ENCODE results near the gene ARHGEF39.
A peak's percentile ranks its signal among the peaks of the same experiment; 100 is the strongest.

ARHGEF39 gene

DNA sequence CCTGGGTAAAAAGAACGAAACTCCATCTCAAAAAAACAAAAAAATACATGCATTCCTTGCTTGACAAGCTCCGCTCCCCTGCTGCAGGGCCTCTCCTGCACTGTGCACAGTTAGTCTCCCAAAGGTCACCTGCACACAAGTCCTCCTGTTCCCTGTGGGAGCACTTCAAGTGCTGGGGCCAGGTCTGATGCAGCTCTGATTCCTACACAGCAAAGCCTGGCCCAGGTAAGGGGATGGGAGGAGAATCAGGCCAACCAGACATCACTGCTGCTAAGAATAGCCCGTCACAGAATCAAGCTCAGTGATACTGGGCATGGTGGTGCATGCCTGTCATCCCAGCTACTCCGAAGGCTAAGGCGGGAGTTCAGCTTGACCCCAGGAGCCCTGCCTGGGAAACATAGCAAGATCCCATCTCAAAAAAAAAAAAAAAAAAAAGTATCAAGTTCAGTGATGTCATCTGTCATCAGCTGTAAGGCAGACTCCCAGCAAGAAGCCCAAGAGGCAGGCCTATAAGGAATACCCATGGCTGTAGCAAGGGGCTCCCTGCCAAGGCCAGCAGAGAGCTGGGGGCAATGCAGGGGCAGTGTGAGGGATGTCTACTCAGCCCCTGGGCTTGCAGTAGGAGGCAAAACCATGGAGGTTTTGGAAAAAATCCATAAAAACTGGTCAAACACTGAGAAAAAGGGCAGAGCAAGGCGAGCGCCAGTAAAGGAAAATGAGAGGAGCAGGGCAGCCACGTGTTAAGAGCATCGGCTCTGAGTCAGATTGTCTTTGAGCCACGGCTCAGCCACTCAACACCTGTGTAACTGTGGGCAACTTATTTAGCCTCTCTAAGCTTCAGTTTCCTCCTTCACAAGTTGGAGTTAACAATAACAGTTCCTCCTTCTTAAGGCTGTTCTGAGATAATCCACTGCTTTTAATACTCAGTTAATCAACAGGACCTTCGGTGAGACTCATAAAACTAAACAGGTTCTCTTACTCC, 21.5 kb upstream of the ARHGEF39 start:
- no peak overlapping the region for H3K18ac ChIP-seq (ENCODE audit: low read depth in 1 of 2, low read length in 2 of 2)
- no peak overlapping the region for H2AK5ac ChIP-seq (ENCODE audit: low read length, severe bottlenecking)
- H3K27me3 ChIP-seq (ENCODE audit: control insufficient read depth in 1 of 2, insufficient read depth in 1 of 2, low read length in 2 of 2): no peaks in the 10 kb centered on the region
- 78% methylated on average over 10 of the region's 11 CpGs for WGBS
- H4K91ac ChIP-seq (ENCODE audit: low read length): no peak overlapping the region
- H3K79me1 ChIP-seq (replicated peaks; ENCODE audit: low read length, poor library complexity, severe bottlenecking): peaks cover 5% of the 10 kb centered on the region
- H3K4me3 ChIP-seq (ENCODE audit: insufficient read depth in 1 of 2, low read depth in 1 of 2, low read length in 2 of 2): peak overlapping the region in 1 of 2 experiments; percentile 87
- no peak overlapping the region for H2AFZ ChIP-seq (ENCODE audit: low read depth, low read length)
- H3K36me3 ChIP-seq (ENCODE audit: control insufficient read depth in 1 of 2, insufficient read depth in 2 of 2, low read depth in 1 of 2, low read length in 2 of 2): peaks cover 64 to 68% of the 10 kb centered on the region in 2 experiments
- H3K9me3 ChIP-seq (ENCODE audit: control insufficient read depth, low read length): no peaks in the 10 kb centered on the region
- H3K14ac ChIP-seq (ENCODE audit: low read length in 2 of 2): no peak overlapping the region
- no peak overlapping the region for H3K27ac ChIP-seq (ENCODE audit: low read length, poor library complexity, severe bottlenecking)
- H3K23ac ChIP-seq (ENCODE audit: low read length in 2 of 2): no peak overlapping the region
- H2BK15ac ChIP-seq (ENCODE audit: low read depth, poor library complexity, severe bottlenecking): no peak overlapping the region
- DNase-seq: peak; percentile 40
- peaks cover 49% of the 10 kb centered on the region for H3K4me1 ChIP-seq (ENCODE audit: control insufficient read depth, insufficient read depth, low read depth, low read length)
- H4K8ac ChIP-seq (ENCODE audit: low read length): no peak overlapping the region
- no peak overlapping the region for H2BK5ac ChIP-seq (ENCODE audit: low read depth, low read length, poor library complexity, severe bottlenecking)
- peak overlapping the region; percentile 82 for H3K4me2 ChIP-seq (ENCODE audit: low read length, poor library complexity, severe bottlenecking)
- no peak overlapping the region for H2BK120ac ChIP-seq (ENCODE audit: low read depth, low read length)
- no peak overlapping the region for H3K4ac ChIP-seq (ENCODE audit: low read depth in 1 of 2, low read length in 2 of 2)
- H3K9ac ChIP-seq (ENCODE audit: low read length): peak overlapping the region; percentile 92
- H2BK12ac ChIP-seq (ENCODE audit: low read length in 2 of 2): peak overlapping the region in 1 of 2 experiments; percentile 4

DNA sequence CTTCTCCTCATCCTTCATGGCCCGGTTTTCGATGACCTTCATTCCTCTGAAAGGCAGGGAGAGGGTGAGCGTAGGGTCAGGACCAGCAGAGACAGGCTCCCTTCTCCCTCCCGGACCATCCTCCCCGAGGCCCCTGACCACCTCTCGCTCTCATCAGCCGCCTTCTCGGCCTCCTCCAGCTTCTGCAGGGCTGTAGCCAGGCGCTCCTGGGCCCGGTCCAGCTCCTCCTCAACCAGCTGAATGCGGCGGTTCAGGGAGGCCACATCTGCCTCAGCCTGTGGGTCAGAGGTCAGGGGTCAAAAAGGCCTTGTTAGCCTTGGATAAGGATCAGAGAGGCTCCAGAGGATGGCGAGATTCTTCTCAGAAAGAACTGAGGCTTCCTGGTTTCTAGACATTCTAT, 20.5 kb upstream of the ARHGEF39 start:
- Histone ChIP-seq H3K4ac (ENCODE audit: low read depth in 1 of 2, low read length in 2 of 2) (no peak overlapping the region), H3K18ac (ENCODE audit: low read depth in 1 of 2, low read length in 2 of 2) (no peak overlapping the region), H3K9ac (ENCODE audit: low read length) (no peak overlapping the region), H2AFZ (ENCODE audit: low read depth, low read length) (no peak overlapping the region), H2AK5ac (ENCODE audit: low read length, severe bottlenecking) (no peak overlapping the region), H3K4me1 (ENCODE audit: control insufficient read depth, insufficient read depth, low read depth, low read length) (peaks cover 46% of the 10 kb centered on the region), H3K9me3 (ENCODE audit: control insufficient read depth, low read length) (no peaks in the 10 kb centered on the region), H2BK12ac (ENCODE audit: low read length in 2 of 2) (no peak overlapping the region), H2BK15ac (ENCODE audit: low read depth, poor library complexity, severe bottlenecking) (no peak overlapping the region), H3K27me3 (ENCODE audit: control insufficient read depth in 1 of 2, insufficient read depth in 1 of 2, low read length in 2 of 2) (no peaks in the 10 kb centered on the region), H3K4me3 (ENCODE audit: insufficient read depth in 1 of 2, low read depth in 1 of 2, low read length in 2 of 2) (no peak overlapping the region), H3K27ac (ENCODE audit: low read length, poor library complexity, severe bottlenecking) (no peak overlapping the region), H4K91ac (ENCODE audit: low read length) (no peak overlapping the region), H3K14ac (ENCODE audit: low read length in 2 of 2) (no peak overlapping the region), H2BK120ac (ENCODE audit: low read depth, low read length) (no peak overlapping the region), H3K79me1 (replicated peaks; ENCODE audit: low read length, poor library complexity, severe bottlenecking) (peaks cover 5% of the 10 kb centered on the region), H2BK5ac (ENCODE audit: low read depth, low read length, poor library complexity, severe bottlenecking) (no peak overlapping the region), H3K36me3 (ENCODE audit: control insufficient read depth in 1 of 2, insufficient read depth in 2 of 2, low read depth in 1 of 2, low read length in 2 of 2) (peaks cover 70 to 72% of the 10 kb centered on the region in 2 experiments), H3K23ac (ENCODE audit: low read length in 2 of 2) (no peak overlapping the region), H3K4me2 (ENCODE audit: low read length, poor library complexity, severe bottlenecking) (no peak overlapping the region), H4K8ac (ENCODE audit: low read length) (no peak overlapping the region)
- 91% methylated on average over 12 of the region's 13 CpGs for WGBS
- no peak for DNase-seq

DNA sequence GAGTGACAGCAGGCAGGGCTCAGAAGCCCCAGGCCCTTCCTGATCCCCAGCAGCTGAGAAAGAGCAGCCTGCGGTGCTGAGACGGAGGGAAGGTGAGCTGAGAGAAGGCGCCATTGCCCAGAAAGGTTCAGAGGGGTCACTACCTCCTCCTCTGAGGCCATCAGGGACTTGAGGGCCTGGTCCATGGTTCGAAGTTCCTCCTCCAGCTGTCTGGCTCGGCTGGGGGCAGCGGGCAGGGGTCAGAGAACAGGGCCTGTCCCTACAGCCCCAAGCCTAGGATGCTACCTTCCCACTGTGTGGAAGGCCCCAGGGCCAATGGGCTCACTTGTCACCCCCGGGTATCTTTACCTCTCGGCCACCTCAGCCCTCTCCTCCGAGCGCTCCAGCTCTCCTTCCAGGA, 19.9 kb upstream of the ARHGEF39 start:
- Histone ChIP-seq H3K27ac (ENCODE audit: low read length, poor library complexity, severe bottlenecking) (no peak overlapping the region), H3K14ac (ENCODE audit: low read length in 2 of 2) (no peak overlapping the region), H2BK5ac (ENCODE audit: low read depth, low read length, poor library complexity, severe bottlenecking) (no peak overlapping the region), H2AK5ac (ENCODE audit: low read length, severe bottlenecking) (no peak overlapping the region), H2BK15ac (ENCODE audit: low read depth, poor library complexity, severe bottlenecking) (no peak overlapping the region), H4K8ac (ENCODE audit: low read length) (no peak overlapping the region), H3K27me3 (ENCODE audit: control insufficient read depth in 1 of 2, insufficient read depth in 1 of 2, low read length in 2 of 2) (no peaks in the 10 kb centered on the region), H3K4me1 (ENCODE audit: control insufficient read depth, insufficient read depth, low read depth, low read length) (peaks cover 46% of the 10 kb centered on the region), H3K4me3 (ENCODE audit: insufficient read depth in 1 of 2, low read depth in 1 of 2, low read length in 2 of 2) (no peak overlapping the region), H3K23ac (ENCODE audit: low read length in 2 of 2) (no peak overlapping the region), H2BK12ac (ENCODE audit: low read length in 2 of 2) (no peak overlapping the region), H3K79me1 (replicated peaks; ENCODE audit: low read length, poor library complexity, severe bottlenecking) (peaks cover 5% of the 10 kb centered on the region), H3K9ac (ENCODE audit: low read length) (no peak overlapping the region), H2BK120ac (ENCODE audit: low read depth, low read length) (no peak overlapping the region), H4K91ac (ENCODE audit: low read length) (no peak overlapping the region), H3K4ac (ENCODE audit: low read depth in 1 of 2, low read length in 2 of 2) (no peak overlapping the region), H3K4me2 (ENCODE audit: low read length, poor library complexity, severe bottlenecking) (no peak overlapping the region), H2AFZ (ENCODE audit: low read depth, low read length) (no peak overlapping the region), H3K18ac (ENCODE audit: low read depth in 1 of 2, low read length in 2 of 2) (no peak overlapping the region), H3K9me3 (ENCODE audit: control insufficient read depth, low read length) (no peaks in the 10 kb centered on the region), H3K36me3 (ENCODE audit: control insufficient read depth in 1 of 2, insufficient read depth in 2 of 2, low read depth in 1 of 2, low read length in 2 of 2) (peaks cover 71 to 72% of the 10 kb centered on the region in 2 experiments)
- 96% methylated on average over 10 of the region's 10 CpGs for WGBS
- no peak for DNase-seq

DNA sequence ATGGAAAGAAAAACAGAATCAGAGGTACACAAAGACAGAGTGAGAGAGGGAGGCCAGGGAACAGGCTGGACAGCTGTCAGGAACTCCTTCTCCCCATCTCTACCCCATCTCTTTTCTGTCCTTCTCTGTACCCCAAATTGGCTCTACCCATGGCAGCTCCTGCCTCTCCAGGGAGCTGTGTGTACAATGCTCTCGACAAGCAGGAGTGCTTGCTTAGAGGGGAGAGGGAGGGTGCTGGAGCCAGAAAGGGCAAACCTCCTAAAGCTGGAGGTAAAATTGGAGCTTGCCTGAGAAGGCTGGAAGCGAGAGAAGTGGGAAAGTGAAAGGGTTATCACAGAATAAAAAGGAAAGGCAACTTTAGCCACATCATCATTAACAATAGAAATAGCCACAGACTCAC, 18.3 kb upstream of the ARHGEF39 start:
- 90% methylated on average over 1 of the region's 2 CpGs for WGBS
- H2BK120ac ChIP-seq (ENCODE audit: low read depth, low read length): no peak overlapping the region
- H3K4me1 ChIP-seq (ENCODE audit: control insufficient read depth, insufficient read depth, low read depth, low read length): peaks cover 43% of the 10 kb centered on the region
- H3K79me1 ChIP-seq (replicated peaks; ENCODE audit: low read length, poor library complexity, severe bottlenecking): peaks cover 5% of the 10 kb centered on the region
- H3K9me3 ChIP-seq (ENCODE audit: control insufficient read depth, low read length): no peaks in the 10 kb centered on the region
- H3K18ac ChIP-seq (ENCODE audit: low read depth in 1 of 2, low read length in 2 of 2): no peak overlapping the region
- H4K8ac ChIP-seq (ENCODE audit: low read length): no peak overlapping the region
- no peak for DNase-seq
- peaks cover 70 to 71% of the 10 kb centered on the region in 2 experiments for H3K36me3 ChIP-seq (ENCODE audit: control insufficient read depth in 1 of 2, insufficient read depth in 2 of 2, low read depth in 1 of 2, low read length in 2 of 2)
- no peak overlapping the region for H3K4ac ChIP-seq (ENCODE audit: low read depth in 1 of 2, low read length in 2 of 2)
- no peak overlapping the region for H3K4me3 ChIP-seq (ENCODE audit: insufficient read depth in 1 of 2, low read depth in 1 of 2, low read length in 2 of 2)
- H2BK5ac ChIP-seq (ENCODE audit: low read depth, low read length, poor library complexity, severe bottlenecking): no peak overlapping the region
- H3K27ac ChIP-seq (ENCODE audit: low read length, poor library complexity, severe bottlenecking): no peak overlapping the region
- no peak overlapping the region for H4K91ac ChIP-seq (ENCODE audit: low read length)
- H3K9ac ChIP-seq (ENCODE audit: low read length): no peak overlapping the region
- no peak overlapping the region for H2BK15ac ChIP-seq (ENCODE audit: low read depth, poor library complexity, severe bottlenecking)
- no peak overlapping the region for H2AFZ ChIP-seq (ENCODE audit: low read depth, low read length)
- no peaks in the 10 kb centered on the region for H3K27me3 ChIP-seq (ENCODE audit: control insufficient read depth in 1 of 2, insufficient read depth in 1 of 2, low read length in 2 of 2)
- H2AK5ac ChIP-seq (ENCODE audit: low read length, severe bottlenecking): no peak overlapping the region
- H3K4me2 ChIP-seq (ENCODE audit: low read length, poor library complexity, severe bottlenecking): no peak overlapping the region
- H3K23ac ChIP-seq (ENCODE audit: low read length in 2 of 2): no peak overlapping the region
- no peak overlapping the region for H2BK12ac ChIP-seq (ENCODE audit: low read length in 2 of 2)
- H3K14ac ChIP-seq (ENCODE audit: low read length in 2 of 2): no peak overlapping the region

Measured in mesenchymal stem cell (in vitro differentiated cells and primary cell).